ENCODE measurements around the gene SHROOM2. TPM values are rescaled to one million over a fixed set of nuclear protein-coding genes. Genes with fewer than 3 reads are reported as not detected.

The SHROOM2 gene
- total RNA-seq, 1 experiment from 2014 or later = not detected

GRCh38 chrX:9938516-9938915, 152.3 kb downstream of the SHROOM2 start:
- DNase-seq (ENCODE audit: low spot score) = no peak

DNA sequence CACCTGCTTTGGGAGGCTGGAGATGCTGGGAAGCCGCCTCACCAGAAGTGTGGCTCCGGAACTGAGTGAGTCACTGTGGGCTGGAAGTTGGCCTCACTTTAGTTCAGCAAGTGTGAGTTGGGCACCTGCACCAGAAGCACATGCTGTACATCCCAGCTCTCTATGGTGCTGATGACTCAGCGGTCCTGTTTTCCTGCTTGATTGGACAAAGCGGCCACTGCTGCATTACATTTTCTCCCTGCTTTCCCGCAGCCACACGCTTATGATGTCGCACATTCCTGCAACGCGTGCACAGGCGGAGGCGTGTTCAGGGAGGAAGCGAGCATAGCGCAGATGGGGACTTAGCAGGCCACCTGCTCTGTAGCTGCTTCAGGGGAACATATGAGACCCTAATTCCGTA, 154.2 kb downstream of the SHROOM2 start:
- peak; percentile 37 for DNase-seq (ENCODE audit: low spot score)

DNA sequence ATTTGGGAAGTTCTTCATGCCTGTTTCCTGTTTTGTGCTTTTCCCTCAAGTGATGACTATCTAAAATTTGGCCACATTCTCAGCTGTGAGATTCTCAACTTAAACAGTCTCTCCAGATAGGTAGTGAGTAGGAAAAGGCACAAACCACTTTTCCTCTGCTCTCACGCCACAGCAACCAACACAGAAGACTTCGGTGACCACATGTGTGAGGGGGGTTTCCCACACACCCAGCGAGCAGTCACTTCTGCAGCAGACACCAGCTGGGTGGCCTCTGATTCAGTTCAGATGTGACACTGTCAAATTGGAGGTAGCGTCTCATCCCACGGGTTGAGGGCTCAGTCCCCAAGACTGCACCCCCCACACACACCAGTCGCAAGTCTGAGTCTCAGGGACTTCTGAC, 155.9 kb downstream of the SHROOM2 start:
- DNase-seq (ENCODE audit: low spot score) = no peak

DNA sequence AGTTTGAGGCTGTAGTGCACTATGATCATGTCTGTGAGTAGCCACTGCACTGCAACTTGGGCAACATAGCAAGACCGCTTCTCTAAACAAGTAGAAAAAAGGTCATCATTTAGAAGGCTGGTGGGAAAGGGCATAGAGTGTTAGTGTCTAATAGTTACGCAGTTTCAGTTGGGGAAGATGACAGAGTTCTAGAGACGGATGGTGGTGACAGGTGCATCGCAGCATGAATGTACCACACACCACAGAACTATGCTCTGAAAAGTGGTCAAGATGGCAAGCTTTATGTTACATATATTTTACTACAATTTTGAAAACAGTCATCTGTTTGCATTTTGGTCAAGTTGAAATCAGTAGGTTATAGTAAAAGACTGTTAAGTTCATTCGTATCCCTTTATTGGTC, 157.2 kb downstream of the SHROOM2 start:
- DNase-seq (ENCODE audit: low spot score) = no peak

DNA sequence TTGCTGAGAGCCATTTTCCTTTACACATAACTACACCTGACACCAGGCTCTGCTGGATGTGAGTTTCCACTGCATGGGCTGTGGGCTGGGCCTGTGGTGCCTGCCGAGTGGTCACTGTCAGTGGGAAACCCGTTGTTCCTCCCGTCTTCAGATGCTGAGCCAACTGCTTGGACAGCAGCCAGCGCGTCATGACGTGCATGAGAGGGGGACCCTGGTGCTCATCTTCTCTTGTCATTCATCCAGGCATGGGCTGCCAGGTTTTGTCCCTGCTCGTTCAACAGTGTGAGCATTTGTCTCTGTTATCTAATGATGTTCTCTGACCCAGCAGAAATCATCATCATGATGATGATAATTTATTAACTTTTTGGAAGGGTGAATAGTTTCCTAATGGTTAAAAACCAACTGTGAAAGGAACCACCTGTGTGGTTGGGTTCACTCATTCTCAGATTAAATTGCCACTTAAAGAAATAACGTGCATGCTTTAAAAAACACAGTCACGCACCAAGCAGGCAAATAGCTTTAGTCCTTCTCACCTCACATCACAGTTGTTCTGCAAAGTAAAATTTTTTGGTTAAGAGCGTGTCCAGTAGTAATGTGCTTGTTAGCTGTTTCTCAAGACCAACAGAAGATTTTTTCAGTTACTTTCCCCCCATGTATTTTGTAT, 161.0 kb downstream of the SHROOM2 start:
- no peak for DNase-seq (ENCODE audit: low spot score)

- DNase-seq (ENCODE audit: low spot score) = no peak
Measured at GRCh38 chrX:9948406-9948805, 162.2 kb downstream of the SHROOM2 start.

GRCh38 chrX:9952300-9952699, 166.1 kb downstream of the SHROOM2 start:
- DNase-seq (ENCODE audit: low spot score) = no peak

DNA sequence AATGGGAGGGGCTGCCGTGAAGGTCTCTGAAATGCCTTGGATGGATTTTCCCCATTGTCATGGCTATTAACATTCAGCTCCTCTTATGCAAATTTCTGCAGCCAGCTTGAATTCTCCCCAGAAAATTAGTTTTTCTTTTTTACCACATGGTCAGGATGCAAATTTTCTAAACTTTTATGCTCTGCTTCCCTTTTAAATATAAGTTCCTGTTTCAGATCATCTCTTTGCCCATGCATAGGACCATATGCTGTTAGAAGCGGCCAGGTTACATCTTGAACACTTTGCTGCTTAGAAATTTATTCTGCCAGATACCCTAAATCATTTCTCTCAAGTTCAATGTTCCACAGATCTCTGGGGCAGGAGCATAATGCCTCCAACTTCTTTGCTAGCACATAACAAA, 167.2 kb downstream of the SHROOM2 start:
- DNase-seq (ENCODE audit: low spot score) = no peak

- DNase-seq (ENCODE audit: low spot score) = no peak
Measured at GRCh38 chrX:9955506-9955905, 169.3 kb downstream of the SHROOM2 start.

- no peak for DNase-seq (ENCODE audit: low spot score)
Measured at GRCh38 chrX:9957743-9958142, 171.5 kb downstream of the SHROOM2 start.

GRCh38 chrX:9958183-9958582, 172.0 kb downstream of the SHROOM2 start:
- DNase-seq (ENCODE audit: low spot score) = no peak

DNA sequence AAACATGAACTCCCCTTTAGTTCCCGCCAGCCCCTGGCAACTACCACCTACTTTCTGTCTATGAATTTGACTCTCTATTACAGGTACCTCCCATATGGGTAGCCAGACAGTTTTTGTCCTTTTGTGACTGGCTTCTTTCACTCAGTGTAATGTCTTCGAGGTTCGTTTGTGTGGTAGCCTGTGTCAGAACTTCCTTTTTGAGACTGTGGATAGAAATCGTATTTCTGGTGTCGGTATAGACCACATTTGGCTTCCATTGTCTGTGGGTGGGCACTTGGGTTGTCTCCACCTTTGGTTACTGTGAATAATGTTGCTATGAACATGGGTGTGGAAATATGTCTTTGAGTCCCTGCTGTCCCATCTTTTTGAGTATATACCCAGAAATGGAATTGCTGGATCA, 175.5 kb downstream of the SHROOM2 start:
- DNase-seq (ENCODE audit: low spot score) = no peak

GRCh38 chrX:9966775-9967408, 180.7 kb downstream of the SHROOM2 start, which contains the start of gene CLDN34:
CLDN34 (plus strand) TSS chrX:9967358; CDS start chrX:9967358, 0 bp downstream.
- peak; percentile 46 for DNase-seq (ENCODE audit: low spot score)

- no peak for DNase-seq (ENCODE audit: low spot score)
Measured at GRCh38 chrX:9977635-9978034, 191.4 kb downstream of the SHROOM2 start.

DNA sequence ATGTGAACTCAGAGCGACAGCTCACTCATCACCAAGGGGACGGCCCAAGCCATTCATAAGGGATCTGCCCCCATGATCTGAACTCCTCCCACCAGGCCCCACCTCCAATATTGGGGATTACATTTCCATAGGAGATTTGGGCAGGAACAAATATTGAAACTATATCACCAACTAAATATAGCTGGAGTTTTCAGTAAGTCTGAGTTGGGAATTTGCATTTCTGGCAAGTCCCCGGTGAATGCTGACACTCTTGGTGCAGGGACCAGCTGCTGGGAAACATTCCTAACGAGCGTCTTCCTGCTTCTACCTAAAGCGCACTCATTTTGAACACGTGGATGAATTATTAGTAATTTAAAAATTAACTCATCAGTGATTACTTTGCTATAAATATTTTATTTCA, 194.2 kb downstream of the SHROOM2 start:
- no peak for DNase-seq (ENCODE audit: low spot score)

- no peak for DNase-seq (ENCODE audit: low spot score)
Measured at GRCh38 chrX:9980927-9981326, 194.7 kb downstream of the SHROOM2 start.

DNA sequence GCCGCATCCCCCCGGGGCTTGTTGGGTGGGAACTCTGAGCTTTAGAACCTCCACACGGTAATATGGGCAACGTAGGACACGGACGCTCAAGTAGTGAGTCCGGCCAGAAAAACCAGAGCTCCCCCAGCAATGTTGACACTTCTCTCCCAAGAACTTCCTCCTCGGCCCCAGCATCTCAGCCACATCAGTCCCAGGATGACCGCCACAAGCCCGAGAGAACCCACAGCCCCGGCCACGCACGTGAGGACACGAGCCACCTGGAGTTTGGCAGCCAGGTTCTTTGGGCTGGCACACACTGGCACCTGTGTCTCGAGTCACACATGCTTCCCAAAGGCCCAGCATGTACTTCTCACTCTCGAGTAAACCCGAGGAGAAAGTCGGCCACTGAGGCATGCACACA, 197.2 kb downstream of the SHROOM2 start:
- DNase-seq (ENCODE audit: low spot score) = no peak

GRCh38 chrX:9983846-9984245, 197.6 kb downstream of the SHROOM2 start:
- DNase-seq (ENCODE audit: low spot score) = no peak

- DNase-seq (ENCODE audit: low spot score) = peak; percentile 32
Measured at GRCh38 chrX:9988762-9989161, 202.5 kb downstream of the SHROOM2 start.

- DNase-seq (ENCODE audit: low spot score) = no peak
Measured at GRCh38 chrX:9992061-9992460, 205.8 kb downstream of the SHROOM2 start.

GRCh38 chrX:9992724-9993123, 206.5 kb downstream of the SHROOM2 start:
- DNase-seq (ENCODE audit: low spot score) = no peak

GRCh38 chrX:9995855-9996339, 209.7 kb downstream of the SHROOM2 start:
- peak; percentile 81 for DNase-seq (ENCODE audit: low spot score)

DNA sequence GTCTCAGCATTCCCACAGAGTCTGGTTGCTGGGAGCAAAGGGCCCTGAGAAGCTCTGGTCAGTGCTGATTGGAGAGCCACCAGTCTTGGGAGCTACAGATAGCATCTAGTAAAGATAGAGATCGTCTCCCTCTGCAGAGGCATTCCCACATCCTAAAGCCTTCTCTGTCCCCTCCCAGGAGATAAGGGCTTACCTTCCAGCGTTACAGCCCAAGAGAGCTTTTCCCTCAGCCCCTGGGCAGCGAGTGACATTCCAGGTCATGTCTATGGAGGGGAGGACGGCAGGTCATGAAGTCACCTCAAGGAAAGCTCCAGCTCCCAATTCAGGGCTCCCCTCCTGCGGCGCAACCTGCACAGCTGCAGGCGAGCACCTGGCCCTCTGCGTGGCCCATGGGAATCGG, 210.8 kb downstream of the SHROOM2 start:
- no peak for DNase-seq (ENCODE audit: low spot score)
